HepG2 (cell line): ENCODE measurements around the gene PAEP. TPM values are rescaled to one million over a fixed set of nuclear protein-coding genes. Genes with fewer than 3 reads are reported as not detected.

Experiments used
- ATAC-seq: fragments of 200-7000 bp; cut with Tn5 transposase; 3 replicates; pipeline ENCODE4 v1.9.1; 2020; ENCODE audit warnings: mild to moderate bottlenecking, moderate library complexity
- BruUV-seq: library from RNA; stranded (reverse); fragments of 400-500 nt; replicated peaks from 2 replicates; lab custom pipeline; 2021; lab: Mats Ljungman, UMichigan
- CTCF ChIA-PET: fragments of 300-600 bp; formaldehyde crosslinking; extraction: SDS; loops from one replicate; lab custom pipeline; 2021; ENCODE audit warnings: low total read pairs, inconsistent platforms, low intra/inter-chr PET ratio; lab: Yijun Ruan, JAX
- POLR2A ChIA-PET: fragments of 350-600 bp; sonication (Branson Sonifier 250); formaldehyde crosslinking; loops from one replicate; lab custom pipeline; 2020; ENCODE audit warnings: antibody characterized with exemption, inconsistent platforms; lab: Yijun Ruan, JAX
- DNase-seq: peaks from one replicate; pipeline ENCODE4 v3.0.0-alpha.2; 2015; ENCODE audit warnings: low spot score
- FAIRE-seq: peaks from 3 replicates; lab custom pipeline; 2011; peaks lifted over from hg19 to GRCh38; lab: Jason Lieb, UNC
- H2AFZ ChIP-seq: one replicate; pipeline ENCODE4 v1.6.1; 2011; ENCODE audit warnings: low read length, inconsistent platforms
- H3K27ac ChIP-seq: fragments of 300-600 bp; 3 replicates; pipeline ENCODE4 v1.8.0; 2011; ENCODE audit warnings: mixed run types, mild to moderate bottlenecking, mixed read lengths, low read length, inconsistent platforms; ENCODE audit not compliant: insufficient read depth; ENCODE audit errors: extremely low read length
- H3K27me3 ChIP-seq, 2 experiments: fragments of 200-600 bp in 1 of 2; 2 replicates in 1 of 2; 3 replicates in 1 of 2; pipeline versions ENCODE4 v1.6.0 to v1.8.0; 2011; ENCODE audit warnings: low read length in 2 of 2, mild to moderate bottlenecking in 2 of 2, moderate library complexity in 2 of 2, inconsistent platforms in 1 of 2; ENCODE audit not compliant: insufficient read depth in 2 of 2, control insufficient read depth in 1 of 2
- H3K36me3 ChIP-seq, 2 experiments: fragments of 200-600 bp in 1 of 2; replicated peaks in 1 of 2; 2 replicates in 1 of 2; 3 replicates in 1 of 2; pipeline versions ENCODE4 v1.5.1 to v1.8.0; 2011; ENCODE audit warnings: low read length in 2 of 2, inconsistent platforms in 1 of 2; ENCODE audit not compliant: insufficient read depth in 2 of 2, control insufficient read depth in 1 of 2
- H3K4me1 ChIP-seq: 2 replicates; pipeline ENCODE4 v1.5.1; 2012; ENCODE audit warnings: low read length, inconsistent platforms; ENCODE audit not compliant: insufficient read depth
- H3K4me2 ChIP-seq: 2 replicates; pipeline ENCODE4 v1.6.0; 2011; ENCODE audit warnings: low read depth, low read length, inconsistent platforms
- H3K4me3 ChIP-seq, 3 experiments: fragments of 200-600 bp in 1 of 3; sonication (generic), shearing (Covaris generic) in 1 of 3; replicated peaks in 1 of 3; 2 replicates each; pipeline ENCODE4 v1.5.1; 2011 to 2016; ENCODE audit warnings: low read length in 3 of 3, inconsistent platforms in 2 of 3, low read depth in 2 of 3, mild to moderate bottlenecking in 2 of 3, control low read depth in 1 of 3, mixed read lengths in 1 of 3; ENCODE audit not compliant: insufficient read depth in 1 of 3
- H3K79me2 ChIP-seq: one replicate; pipeline ENCODE4 v1.6.1; 2011; ENCODE audit warnings: low read length, inconsistent platforms; ENCODE audit not compliant: insufficient read depth
- H3K9ac ChIP-seq: 2 replicates; pipeline ENCODE4 v1.6.0; 2011; ENCODE audit warnings: mild to moderate bottlenecking, low read depth, low read length, inconsistent platforms; ENCODE audit not compliant: insufficient read depth
- H3K9me3 ChIP-seq: 2 replicates; pipeline ENCODE4 v1.5.1; 2012; ENCODE audit warnings: mild to moderate bottlenecking, low read length
- H4K20me1 ChIP-seq: 2 replicates; pipeline ENCODE4 v1.6.0; 2011; ENCODE audit warnings: inconsistent platforms, mild to moderate bottlenecking, low read length, moderate library complexity; ENCODE audit not compliant: insufficient read depth
- AHR ChIP-seq: IDR thresholded peaks from 2 replicates; pipeline ENCODE4 v1.6.1; 2018; ENCODE audit warnings: missing genetic modification reagents, missing compliant biosample characterization
- ATRX ChIP-seq: sonication (generic); formaldehyde crosslinking; IDR thresholded peaks from 2 replicates; pipeline ENCODE4 v1.4.0; 2020; ENCODE audit warnings: missing genetic modification reagents, borderline replicate concordance
- EP300 ChIP-seq, 3 experiments: sonication (generic) in 1 of 3; formaldehyde crosslinking in 1 of 3; IDR thresholded peaks; 2 replicates each; pipeline versions ENCODE4 v1.5.1 to v1.6.1; 2011 to 2020; ENCODE audit warnings: low read depth in 2 of 3, low read length in 2 of 3, borderline replicate concordance in 1 of 3, improper control_type of control experiment in 1 of 3, mild to moderate bottlenecking in 1 of 3, missing genetic modification reagents in 1 of 3, moderate library complexity in 1 of 3
- GABPA ChIP-seq, 2 experiments: IDR thresholded peaks; 2 replicates each; pipeline ENCODE4 v1.6.1; 2011 to 2016; ENCODE audit warnings: low read depth in 2 of 2, low read length in 1 of 2, missing biosample characterization in 1 of 2, missing genetic modification characterization in 1 of 2
- HNRNPL ChIP-seq: fragments of 200-400 bp; formaldehyde crosslinking; IDR thresholded peaks from 2 replicates; pipeline ENCODE4 v1.6.1; 2017; ENCODE audit warnings: mild to moderate bottlenecking, low read depth, low read length
- KDM1A ChIP-seq: IDR thresholded peaks from 2 replicates; pipeline ENCODE4 v1.6.1; 2016; ENCODE audit warnings: missing compliant biosample characterization
- KDM4B ChIP-seq: sonication (generic); formaldehyde crosslinking; IDR thresholded peaks from 2 replicates; pipeline ENCODE4 v1.4.0; 2020; ENCODE audit warnings: missing genetic modification reagents
- NR0B2 ChIP-seq: sonication (generic); formaldehyde crosslinking; IDR thresholded peaks from 2 replicates; pipeline ENCODE4 v1.4.0; 2020; ENCODE audit warnings: mild to moderate bottlenecking, missing genetic modification reagents
- PAX8 ChIP-seq: sonication (generic); formaldehyde crosslinking; IDR thresholded peaks from 2 replicates; pipeline ENCODE4 v1.8.0; 2022; ENCODE audit warnings: mild to moderate bottlenecking, missing genetic modification reagents, borderline replicate concordance
- SUZ12 ChIP-seq: fragments of 150-350 bp; IDR thresholded peaks from 2 replicates; pipeline ENCODE4 v1.6.1; 2014; ENCODE audit warnings: low read depth, low read length
- ZBTB3 ChIP-seq: sonication (generic); formaldehyde crosslinking; IDR thresholded peaks from 2 replicates; pipeline ENCODE4 v1.4.0; 2020; ENCODE audit warnings: low read depth, mild to moderate bottlenecking, moderate library complexity, missing genetic modification reagents, borderline replicate concordance
- ZNF230 ChIP-seq: sonication (generic); formaldehyde crosslinking; IDR thresholded peaks from 2 replicates; pipeline ENCODE4 v1.4.0; 2020; ENCODE audit warnings: mild to moderate bottlenecking, missing genetic modification reagents
- ZNF703 ChIP-seq: sonication (generic); formaldehyde crosslinking; IDR thresholded peaks from 2 replicates; pipeline ENCODE4 v1.5.1; 2020; ENCODE audit warnings: missing genetic modification reagents, mild to moderate bottlenecking, moderate library complexity, borderline replicate concordance
- ZNF713 ChIP-seq: sonication (generic); formaldehyde crosslinking; IDR thresholded peaks from 2 replicates; pipeline ENCODE4 v1.4.0; 2020; ENCODE audit warnings: mild to moderate bottlenecking, missing genetic modification reagents
- ZSCAN5A ChIP-seq: sonication (generic); formaldehyde crosslinking; IDR thresholded peaks from 2 replicates; pipeline ENCODE4 v1.8.0; 2022; ENCODE audit warnings: mild to moderate bottlenecking, missing genetic modification reagents, borderline replicate concordance
- ZSCAN9 ChIP-seq: IDR thresholded peaks from 2 replicates; pipeline ENCODE4 v1.6.1; 2016; ENCODE audit warnings: borderline replicate concordance
- WGBS: methylation state at CpG from one replicate; pipeline ENCODE4 v1.1.6; 2017; ENCODE audit warnings: low lambda C conversion rate; 5-methylcytosine and 5-hydroxymethylcytosine counted together
- in situ Hi-C: cut with HindIII; loops from 2 replicates; pipeline ENCODE4 v1.10.0; 2017; ENCODE audit warnings: low pct_unique_long_range_greater_than_20kb; ENCODE audit not compliant: extremely low pct_ligation_motif_present
- intact Hi-C: fragments of 100-400 bp; cut with micrococcal nuclease; formaldehyde crosslinking; loops from one replicate; pipeline ENCODE4 v1.10.0; 2022; ENCODE audit not compliant: unreplicated experiment
- polyA plus RNA-seq, 8 experiments: library from polyadenylated mRNA; depleted of rRNA in 3 of 8; stranded (reverse) in 7 of 8; unstranded in 1 of 8; fragments of >200 nt; fragmentation: Illumina TruSeq in 4 of 8; extraction: Trizol in 4 of 8; gene quantifications; 2 replicates each; pipeline versions ENCODE4 v1.2.1 to v1.2.3, GENCODE V29; 2011 to 2016; ENCODE audit warnings: low read depth in 4 of 8, missing spikeins in 1 of 8, mixed read lengths in 1 of 8; ENCODE audit not compliant: insufficient read depth in 1 of 8
- total RNA-seq, 5 experiments: library from RNA; depleted of rRNA; stranded (reverse); fragments of >200 nt; fragmentation: Illumina TruSeq; extraction: Trizol; gene quantifications; 2 replicates each; pipeline ENCODE4 v1.2.3, GENCODE V29; 2016; ENCODE audit warnings: low read depth in 1 of 5
- TF ChIP-seq, protein P1 (sequence below): sonication (generic); formaldehyde crosslinking; IDR thresholded peaks from 2 replicates; pipeline ENCODE4 v1.8.1; 2023; ENCODE audit warnings: missing genetic modification reagents, inconsistent platforms, borderline replicate concordance
- TF ChIP-seq, protein P2 (sequence below): sonication (generic); formaldehyde crosslinking; IDR thresholded peaks from 2 replicates; pipeline ENCODE4 v1.9.0; 2022; ENCODE audit warnings: missing genetic modification reagents, mild to moderate bottlenecking, borderline replicate concordance

Gene PAEP
- total and polyA plus RNA-seq, 2 of the 13 experiments (the other 11 are each of a cell fraction or from before 2014, with no cell fraction given) = 0.75 to 10.8 TPM

DNA sequence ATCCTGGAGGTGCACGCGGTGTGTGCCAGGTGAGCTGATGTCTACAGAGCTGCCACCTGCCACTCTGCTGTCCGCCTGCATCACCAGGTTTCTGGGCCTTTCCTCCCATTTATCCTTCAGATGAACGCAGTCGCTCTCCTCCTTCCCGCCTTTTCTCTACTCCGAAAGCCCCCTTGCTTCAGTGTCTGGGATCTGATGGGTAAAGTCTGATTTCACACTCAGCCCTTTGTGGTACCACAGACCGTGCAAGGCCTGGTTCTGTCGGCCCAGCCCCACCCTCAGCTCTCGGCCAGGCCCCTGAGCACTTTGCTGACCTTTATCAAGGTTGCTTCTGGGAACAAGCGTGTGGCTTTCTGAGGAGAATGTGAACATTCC, 45.3 kb downstream of the PAEP start:
- no peaks in the 10 kb centered on the region for H3K4me1 ChIP-seq
- no TSS peak for BruUV-seq
- 49% methylated on average over 11 of the region's 11 CpGs for WGBS
- no peaks in the 10 kb centered on the region for H3K36me3 ChIP-seq
- no peak overlapping the region for H2AFZ ChIP-seq
- no peak overlapping the region for H3K9ac ChIP-seq
- in situ Hi-C loops = no loop called here
- DNase-seq = no peak
- no peaks in the 10 kb centered on the region for H3K79me2 ChIP-seq
- intact Hi-C loops = no loop called here
- no peak overlapping the region for H3K4me3 ChIP-seq
- no peak for FAIRE-seq
- H4K20me1 ChIP-seq = no peaks in the 10 kb centered on the region
- CTCF ChIA-PET = no interaction called here
- POLR2A ChIA-PET = no interaction called here
- no peaks in the 10 kb centered on the region for H3K9me3 ChIP-seq
- H3K27me3 ChIP-seq = peaks cover 9 to 42% of the 10 kb centered on the region in 2 experiments; a peak in 4 of 5 replicates
- ATAC-seq = no peak
- no peak overlapping the region for H3K4me2 ChIP-seq
- H3K27ac ChIP-seq = no peak overlapping the region
- TF ChIP-seq ZNF230 (CRISPR knock-in tag) = no peak
- TF ChIP-seq AHR (CRISPR knock-in tag) = no peak
- TF ChIP-seq ZSCAN5A (CRISPR knock-in tag) = no peak
- no peak for TF ChIP-seq ZSCAN9 (CRISPR knock-in tag)
- TF ChIP-seq KDM1A = no peak
- no peak for TF ChIP-seq NR0B2 (CRISPR knock-in tag)
- no peak for TF ChIP-seq HNRNPL
- TF ChIP-seq PAX8 (CRISPR knock-in tag) = no peak
- TF ChIP-seq GABPA (IDR thresholded peaks at IDR 0.05; ENCODE audit: low read depth, low read length) = no peak
- no peak for TF ChIP-seq GABPA (CRISPR knock-in tag; IDR thresholded peaks at IDR 0.05; ENCODE audit: low read depth)
- TF ChIP-seq EP300 (IDR thresholded peaks at IDR 0.05; ENCODE audit: low read depth in 2 of 2, low read length in 2 of 2) = no peak
- no peak for TF ChIP-seq EP300 (CRISPR knock-in tag; IDR thresholded peaks at IDR 0.05; ENCODE audit: borderline replicate concordance)
- TF ChIP-seq ZNF713 = no peak
- TF ChIP-seq KDM4B = no peak
- no peak for TF ChIP-seq ZBTB3 (CRISPR knock-in tag)
- TF ChIP-seq, protein P1, sequence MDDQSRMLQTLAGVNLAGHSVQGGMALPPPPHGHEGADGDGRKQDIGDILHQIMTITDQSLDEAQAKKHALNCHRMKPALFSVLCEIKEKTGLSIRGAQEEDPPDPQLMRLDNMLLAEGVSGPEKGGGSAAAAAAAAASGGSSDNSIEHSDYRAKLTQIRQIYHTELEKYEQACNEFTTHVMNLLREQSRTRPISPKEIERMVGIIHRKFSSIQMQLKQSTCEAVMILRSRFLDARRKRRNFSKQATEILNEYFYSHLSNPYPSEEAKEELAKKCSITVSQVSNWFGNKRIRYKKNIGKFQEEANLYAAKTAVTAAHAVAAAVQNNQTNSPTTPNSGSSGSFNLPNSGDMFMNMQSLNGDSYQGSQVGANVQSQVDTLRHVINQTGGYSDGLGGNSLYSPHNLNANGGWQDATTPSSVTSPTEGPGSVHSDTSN (CRISPR knock-in tag) = no peak
- no peak for TF ChIP-seq SUZ12
- no peak for TF ChIP-seq ATRX (CRISPR knock-in tag)
- TF ChIP-seq ZNF703 (CRISPR knock-in tag) = no peak
- TF ChIP-seq, protein P2, sequence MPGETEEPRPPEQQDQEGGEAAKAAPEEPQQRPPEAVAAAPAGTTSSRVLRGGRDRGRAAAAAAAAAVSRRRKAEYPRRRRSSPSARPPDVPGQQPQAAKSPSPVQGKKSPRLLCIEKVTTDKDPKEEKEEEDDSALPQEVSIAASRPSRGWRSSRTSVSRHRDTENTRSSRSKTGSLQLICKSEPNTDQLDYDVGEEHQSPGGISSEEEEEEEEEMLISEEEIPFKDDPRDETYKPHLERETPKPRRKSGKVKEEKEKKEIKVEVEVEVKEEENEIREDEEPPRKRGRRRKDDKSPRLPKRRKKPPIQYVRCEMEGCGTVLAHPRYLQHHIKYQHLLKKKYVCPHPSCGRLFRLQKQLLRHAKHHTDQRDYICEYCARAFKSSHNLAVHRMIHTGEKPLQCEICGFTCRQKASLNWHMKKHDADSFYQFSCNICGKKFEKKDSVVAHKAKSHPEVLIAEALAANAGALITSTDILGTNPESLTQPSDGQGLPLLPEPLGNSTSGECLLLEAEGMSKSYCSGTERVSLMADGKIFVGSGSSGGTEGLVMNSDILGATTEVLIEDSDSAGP (CRISPR knock-in tag) = no peak
